Caki2 (cell line): ENCODE results near the gene SPC24. TPM values are rescaled to one million over a fixed set of nuclear protein-coding genes. Genes with fewer than 3 reads are reported as not detected.
A peak's percentile ranks its signal among the peaks of the same experiment; 100 is the strongest.
"Not testable (repeated sequence)": the region's sequence is repeated elsewhere in the genome, so short reads cannot be mapped to it uniquely, and the experiment has no call there.

Experiments used
- DNase-seq: peaks from one replicate; pipeline ENCODE4 v3.0.0-alpha.2; 2015; ENCODE audit warnings: low read depth
- in situ Hi-C: cut with HindIII; loops from 2 replicates; pipeline ENCODE4 v1.10.0; 2016; ENCODE audit warnings: low sequenced_read_pairs, low pct_unique_long_range_greater_than_20kb, mixed read lengths
- total RNA-seq: library from RNA; depleted of rRNA; stranded (reverse); fragments of >200 nt; shearing (Covaris generic); gene quantifications from 2 replicates; pipeline ENCODE4 v1.2.3, GENCODE V29; 2014; ENCODE audit warnings: low replicate concordance

The SPC24 gene
- total RNA-seq, 1 experiment from 2014 or later = 159 TPM

- DNase-seq = no peak
- in situ Hi-C loops = no loop called here
Observed at GRCh38 chr19:11194173-11194572, 38.6 kb upstream of the SPC24 start.

- DNase-seq = no peak
- in situ Hi-C loops = no loop called here
Observed at GRCh38 chr19:11192957-11193939, 37.7 kb upstream of the SPC24 start.

GRCh38 chr19:11191934-11192333 lies 36.4 kb upstream of the SPC24 start:
- in situ Hi-C loops = no loop called here
- DNase-seq = peak; percentile 72

GRCh38 chr19:11191273-11191755 lies 35.7 kb upstream of the SPC24 start:
- DNase-seq = peak; percentile 80

GRCh38 chr19:11190501-11190900 lies 34.9 kb upstream of the SPC24 start:
- in situ Hi-C loops = no loop called here
- DNase-seq = no peak

More at GRCh38 chr19:11191273-11191755, 35.7 kb upstream of the SPC24 start:
- in situ Hi-C loops = no loop called here

- DNase-seq = no peak
- in situ Hi-C loops = no loop called here
Observed at GRCh38 chr19:11187441-11187840, 31.9 kb upstream of the SPC24 start.

- in situ Hi-C loops = no loop called here
- no peak for DNase-seq
Observed at GRCh38 chr19:11182994-11183393, 27.4 kb upstream of the SPC24 start.

- no peak for DNase-seq
- in situ Hi-C loops = no loop called here
Observed at GRCh38 chr19:11181488-11181887, 25.9 kb upstream of the SPC24 start.

- in situ Hi-C loops, DNase-seq: not testable (repeated sequence)
Observed at GRCh38 chr19:11180975-11181374, 25.4 kb upstream of the SPC24 start.

GRCh38 chr19:11180346-11180745 lies 24.8 kb upstream of the SPC24 start:
- no peak for DNase-seq
- in situ Hi-C loops = no loop called here

GRCh38 chr19:11179716-11180297 lies 24.2 kb upstream of the SPC24 start:
- no peak for DNase-seq
- in situ Hi-C loops = no loop called here

- DNase-seq, in situ Hi-C loops: not testable (repeated sequence)
Observed at GRCh38 chr19:11179145-11179465, 23.5 kb upstream of the SPC24 start.

GRCh38 chr19:11177592-11177991 lies 22.0 kb upstream of the SPC24 start:
- in situ Hi-C loops = no loop called here
- DNase-seq = no peak

GRCh38 chr19:11176466-11177193 lies 21.0 kb upstream of the SPC24 start:
- in situ Hi-C loops = no loop called here
- no peak for DNase-seq

GRCh38 chr19:11175920-11176319 lies 20.3 kb upstream of the SPC24 start:
- DNase-seq = no peak
- in situ Hi-C loops = no loop called here

- no peak for DNase-seq
- in situ Hi-C loops = no loop called here
Observed at GRCh38 chr19:11174336-11174735, 18.8 kb upstream of the SPC24 start.

GRCh38 chr19:11173516-11174155 lies 18.1 kb upstream of the SPC24 start:
- no peak for DNase-seq
- in situ Hi-C loops = no loop called here

- in situ Hi-C loops = no loop called here
- no peak for DNase-seq
Observed at GRCh38 chr19:11172576-11172975, 17.0 kb upstream of the SPC24 start.
